ENCODE data around the gene CD3G. TPM values are rescaled to one million over a fixed set of nuclear protein-coding genes. Genes with fewer than 3 reads are reported as not detected.

Gene CD3G
- total RNA-seq, 1 donor from 2014 or later: not detected

GRCh38 chr11:118339281-118339961 is 4.7 kb upstream of the CD3G start:
- Mint-ChIP-seq H3K4me3 (no peak overlapping the region), H3K27ac (no peak overlapping the region), H3K4me1 (peaks cover 12% of the 10 kb centered on the region), H3K36me3 (ENCODE audit: low read depth) (no peaks in the 10 kb centered on the region), H3K9me3 (no peaks in the 10 kb centered on the region), H3K27me3 (no peaks in the 10 kb centered on the region)
- POLR2A ChIA-PET: no interaction called here
- ATAC-seq (ENCODE audit: low read depth) (no peak), DNase-seq (no peak)
- no peak for TF ChIP-seq CTCF (IDR thresholded peaks at IDR 0.05)
- CTCF ChIA-PET: no interaction called here
- intact Hi-C loops (cut with micrococcal nuclease): no loop called here

GRCh38 chr11:118340449-118340848 is 3.7 kb upstream of the CD3G start:
- no peak for TF ChIP-seq CTCF (IDR thresholded peaks at IDR 0.05)
- Mint-ChIP-seq H3K4me1 (peaks cover 12% of the 10 kb centered on the region), H3K27ac (no peak overlapping the region), H3K36me3 (ENCODE audit: low read depth) (no peaks in the 10 kb centered on the region), H3K9me3 (no peaks in the 10 kb centered on the region), H3K27me3 (peaks cover 3% of the 10 kb centered on the region), H3K4me3 (no peak overlapping the region)
- CTCF ChIA-PET: no interaction called here
- no peak for DNase-seq
- intact Hi-C loops (cut with micrococcal nuclease): no loop called here
- ATAC-seq (ENCODE audit: low read depth): no peak
- POLR2A ChIA-PET: no interaction called here

GRCh38 chr11:118341261-118341660 is 2.9 kb upstream of the CD3G start:
- ATAC-seq (ENCODE audit: low read depth) (no peak), DNase-seq (no peak)
- ChIA-PET POLR2A (no interaction called here), CTCF (no interaction called here)
- Mint-ChIP-seq H3K36me3 (ENCODE audit: low read depth) (no peaks in the 10 kb centered on the region), H3K9me3 (no peaks in the 10 kb centered on the region), H3K27ac (no peak overlapping the region), H3K4me1 (peaks cover 12% of the 10 kb centered on the region), H3K27me3 (peaks cover 4% of the 10 kb centered on the region), H3K4me3 (no peak overlapping the region)
- intact Hi-C loops (cut with micrococcal nuclease): no loop called here
- no peak for TF ChIP-seq CTCF (IDR thresholded peaks at IDR 0.05)

GRCh38 chr11:118341815-118342489 is 2.2 kb upstream of the CD3G start:
- Mint-ChIP-seq H3K27ac (no peak overlapping the region), H3K27me3 (peaks cover 4% of the 10 kb centered on the region), H3K4me3 (no peak overlapping the region), H3K9me3 (no peaks in the 10 kb centered on the region), H3K36me3 (ENCODE audit: low read depth) (no peaks in the 10 kb centered on the region), H3K4me1 (peaks cover 12% of the 10 kb centered on the region)
- intact Hi-C loops (cut with micrococcal nuclease): no loop called here
- POLR2A ChIA-PET: interaction anchor here (0.6 kb wide), 1 partner anchor 966 kb away, joined by 3 read pairs; no protein-coding TSS in a partner anchor
- no peak for TF ChIP-seq CTCF (IDR thresholded peaks at IDR 0.05)
- ATAC-seq (ENCODE audit: low read depth) (no peak), DNase-seq (no peak)
- CTCF ChIA-PET: interaction anchor here (1.1 kb wide), 1 partner anchor 143 kb away, joined by 5 read pairs; no protein-coding TSS in a partner anchor

GRCh38 chr11:118342503-118343161 is 1.5 kb upstream of the CD3G start, which contains the start of gene CD3D:
CD3D (minus strand) TSS chr11:118342705; CDS start chr11:118342607, 98 bp downstream.
- Mint-ChIP-seq H3K9me3 (no peaks in the 10 kb centered on the region), H3K27ac (no peak within 1 kb of the TSS), H3K27me3 (peaks cover 4% of the 10 kb centered on the region), H3K4me1 (peaks cover 12% of the 10 kb centered on the region), H3K4me3 (no peak within 1 kb of the TSS), H3K36me3 (ENCODE audit: low read depth) (no peaks in the 10 kb centered on the region)
- no peak for DNase-seq
- intact Hi-C loops (cut with micrococcal nuclease): no loop called here
- CTCF ChIA-PET: interaction anchor here (1.1 kb wide), 1 partner anchor 144 kb away, joined by 5 read pairs; no protein-coding TSS in a partner anchor
- POLR2A ChIA-PET: no interaction called here
- TF ChIP-seq CTCF (IDR thresholded peaks at IDR 0.05): no peak
- no peak for ATAC-seq (ENCODE audit: low read depth)
